ENCODE measurements around the gene ABCB11.

DNA sequence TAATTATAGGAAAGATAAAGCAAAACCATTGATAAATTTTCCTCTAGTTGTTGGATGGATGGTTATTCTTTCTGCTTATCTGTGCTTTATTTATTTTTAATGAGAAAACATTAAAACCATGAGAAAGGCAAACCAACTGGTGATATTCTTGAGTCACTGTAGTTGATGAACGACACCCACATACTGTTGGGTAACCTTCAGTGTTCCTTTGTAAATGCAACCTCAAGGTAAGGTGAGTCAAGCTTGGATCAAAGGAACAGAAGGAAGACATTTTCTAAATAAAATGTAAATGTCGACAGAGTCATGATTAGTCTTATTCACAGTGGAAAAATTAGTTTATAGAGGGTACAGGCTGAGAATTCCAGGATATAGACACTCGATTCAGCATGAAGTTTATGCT lies 12.7 kb downstream of the ABCB11 start:
- no peak for TF ChIP-seq POLR2A (IDR thresholded peaks at IDR 0.05)
- TF ChIP-seq, protein P1, sequence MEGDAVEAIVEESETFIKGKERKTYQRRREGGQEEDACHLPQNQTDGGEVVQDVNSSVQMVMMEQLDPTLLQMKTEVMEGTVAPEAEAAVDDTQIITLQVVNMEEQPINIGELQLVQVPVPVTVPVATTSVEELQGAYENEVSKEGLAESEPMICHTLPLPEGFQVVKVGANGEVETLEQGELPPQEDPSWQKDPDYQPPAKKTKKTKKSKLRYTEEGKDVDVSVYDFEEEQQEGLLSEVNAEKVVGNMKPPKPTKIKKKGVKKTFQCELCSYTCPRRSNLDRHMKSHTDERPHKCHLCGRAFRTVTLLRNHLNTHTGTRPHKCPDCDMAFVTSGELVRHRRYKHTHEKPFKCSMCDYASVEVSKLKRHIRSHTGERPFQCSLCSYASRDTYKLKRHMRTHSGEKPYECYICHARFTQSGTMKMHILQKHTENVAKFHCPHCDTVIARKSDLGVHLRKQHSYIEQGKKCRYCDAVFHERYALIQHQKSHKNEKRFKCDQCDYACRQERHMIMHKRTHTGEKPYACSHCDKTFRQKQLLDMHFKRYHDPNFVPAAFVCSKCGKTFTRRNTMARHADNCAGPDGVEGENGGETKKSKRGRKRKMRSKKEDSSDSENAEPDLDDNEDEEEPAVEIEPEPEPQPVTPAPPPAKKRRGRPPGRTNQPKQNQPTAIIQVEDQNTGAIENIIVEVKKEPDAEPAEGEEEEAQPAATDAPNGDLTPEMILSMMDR (IDR thresholded peaks at IDR 0.05), result no peak
